GM19395 (cell line): ENCODE results near the gene STXBP5.

ENCODE experiments used
- ATAC-seq: cut with Tn5 transposase; IDR thresholded peaks from one replicate; pipeline ENCODE4 v1.9.1; 2021; ENCODE audit warnings: mild to moderate bottlenecking, moderate library complexity; ENCODE audit not compliant: unreplicated experiment

The STXBP5 gene

GRCh38 chr6:147204060-147204785 lies at the start of gene STXBP5:
Gene STXBP5, plus strand, starts transcription at chr6:147204417. Its CDS starts 116 bp downstream, at chr6:147204533.
- peak; percentile 28 for ATAC-seq

GRCh38 chr6:147154454-147154853 lies 49.8 kb upstream of the STXBP5 start:
- ATAC-seq: no peak

- no peak for ATAC-seq
These were observed 48.0 kb upstream of the STXBP5 start for GRCh38 chr6:147156218-147156617.

GRCh38 chr6:147156799-147157382 lies 47.3 kb upstream of the STXBP5 start:
- no peak for ATAC-seq

GRCh38 chr6:147157930-147158329 lies 46.3 kb upstream of the STXBP5 start:
- ATAC-seq: no peak

GRCh38 chr6:147158881-147159280 lies 45.3 kb upstream of the STXBP5 start:
- no peak for ATAC-seq

- ATAC-seq: no peak
These were observed 44.5 kb upstream of the STXBP5 start for GRCh38 chr6:147159536-147160374.

- no peak for ATAC-seq
These were observed 43.6 kb upstream of the STXBP5 start for GRCh38 chr6:147160593-147160992.

GRCh38 chr6:147161253-147161973 lies 42.8 kb upstream of the STXBP5 start:
- ATAC-seq: no peak

- no peak for ATAC-seq
These were observed 42.2 kb upstream of the STXBP5 start for GRCh38 chr6:147161974-147162495.

- ATAC-seq: no peak
These were observed 39.5 kb upstream of the STXBP5 start for GRCh38 chr6:147164761-147165160.

GRCh38 chr6:147166360-147166944 lies 37.8 kb upstream of the STXBP5 start:
- ATAC-seq: no peak

- ATAC-seq: no peak
These were observed 37.2 kb upstream of the STXBP5 start for GRCh38 chr6:147166992-147167391.

- ATAC-seq: no peak
These were observed 36.4 kb upstream of the STXBP5 start for GRCh38 chr6:147167576-147168461.

GRCh38 chr6:147169529-147169928 lies 34.7 kb upstream of the STXBP5 start:
- no peak for ATAC-seq

GRCh38 chr6:147170269-147170668 lies 33.9 kb upstream of the STXBP5 start:
- ATAC-seq: no peak

- no peak for ATAC-seq
These were observed 31.1 kb upstream of the STXBP5 start for GRCh38 chr6:147173140-147173539.

- ATAC-seq: no peak
These were observed 30.4 kb upstream of the STXBP5 start for GRCh38 chr6:147173675-147174308.

- no peak for ATAC-seq
These were observed 27.4 kb upstream of the STXBP5 start for GRCh38 chr6:147176795-147177194.
